Measurements from ENCODE around the gene GOLT1A.

- TF ChIP-seq, protein P1, sequence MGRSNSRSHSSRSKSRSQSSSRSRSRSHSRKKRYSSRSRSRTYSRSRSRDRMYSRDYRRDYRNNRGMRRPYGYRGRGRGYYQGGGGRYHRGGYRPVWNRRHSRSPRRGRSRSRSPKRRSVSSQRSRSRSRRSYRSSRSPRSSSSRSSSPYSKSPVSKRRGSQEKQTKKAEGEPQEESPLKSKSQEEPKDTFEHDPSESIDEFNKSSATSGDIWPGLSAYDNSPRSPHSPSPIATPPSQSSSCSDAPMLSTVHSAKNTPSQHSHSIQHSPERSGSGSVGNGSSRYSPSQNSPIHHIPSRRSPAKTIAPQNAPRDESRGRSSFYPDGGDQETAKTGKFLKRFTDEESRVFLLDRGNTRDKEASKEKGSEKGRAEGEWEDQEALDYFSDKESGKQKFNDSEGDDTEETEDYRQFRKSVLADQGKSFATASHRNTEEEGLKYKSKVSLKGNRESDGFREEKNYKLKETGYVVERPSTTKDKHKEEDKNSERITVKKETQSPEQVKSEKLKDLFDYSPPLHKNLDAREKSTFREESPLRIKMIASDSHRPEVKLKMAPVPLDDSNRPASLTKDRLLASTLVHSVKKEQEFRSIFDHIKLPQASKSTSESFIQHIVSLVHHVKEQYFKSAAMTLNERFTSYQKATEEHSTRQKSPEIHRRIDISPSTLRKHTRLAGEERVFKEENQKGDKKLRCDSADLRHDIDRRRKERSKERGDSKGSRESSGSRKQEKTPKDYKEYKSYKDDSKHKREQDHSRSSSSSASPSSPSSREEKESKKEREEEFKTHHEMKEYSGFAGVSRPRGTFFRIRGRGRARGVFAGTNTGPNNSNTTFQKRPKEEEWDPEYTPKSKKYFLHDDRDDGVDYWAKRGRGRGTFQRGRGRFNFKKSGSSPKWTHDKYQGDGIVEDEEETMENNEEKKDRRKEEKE (IDR thresholded peaks at IDR 0.05), result no peak
- TF ChIP-seq DPF2 (IDR thresholded peaks at IDR 0.05), result no peak
These were observed 38.8 kb downstream of the GOLT1A start for GRCh38 chr1:204174958-204175357.
